NK-92 (cell line): Measurements from ENCODE around the gene HNRNPA3.
"Not testable (repeated sequence)": the region's sequence is repeated elsewhere in the genome, so short reads cannot be mapped to it uniquely, and the experiment has no call there.

ENCODE experiments used
- DNase-seq: peaks from one replicate; lab custom pipeline; 2025; ENCODE audit not compliant: unreplicated experiment; lab: John Stamatoyannopoulos, UW

HNRNPA3 gene

GRCh38 chr2:177212106-177212890 lies at the start of gene HNRNPA3:
Gene HNRNPA3, plus strand, starts transcription at chr2:177212794. Its CDS starts 6 bp downstream, at chr2:177212800.
- DNase-seq, result peak; percentile 94

DNA sequence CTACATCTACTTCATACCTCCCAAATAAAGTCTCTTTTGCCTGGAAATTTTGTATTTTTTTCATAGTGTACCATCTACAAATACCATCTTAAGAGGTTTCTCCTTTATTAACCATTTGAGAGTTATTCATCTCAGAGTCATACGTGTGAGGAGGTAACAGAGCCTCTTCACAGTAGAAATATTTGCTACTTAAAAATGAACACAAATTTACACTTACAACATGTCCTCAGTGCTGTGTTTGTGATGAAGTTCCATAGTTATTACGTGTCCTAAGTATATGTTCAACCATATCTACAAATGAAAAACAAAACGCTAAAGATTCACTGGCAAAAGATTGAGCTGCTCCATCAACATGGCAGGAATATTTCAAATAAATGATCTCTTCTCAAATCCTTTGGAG lies 48.5 kb upstream of the HNRNPA3 start:
- no peak for DNase-seq

GRCh38 chr2:177164584-177165052 lies 48.0 kb upstream of the HNRNPA3 start:
- DNase-seq, result peak; percentile 16

DNA sequence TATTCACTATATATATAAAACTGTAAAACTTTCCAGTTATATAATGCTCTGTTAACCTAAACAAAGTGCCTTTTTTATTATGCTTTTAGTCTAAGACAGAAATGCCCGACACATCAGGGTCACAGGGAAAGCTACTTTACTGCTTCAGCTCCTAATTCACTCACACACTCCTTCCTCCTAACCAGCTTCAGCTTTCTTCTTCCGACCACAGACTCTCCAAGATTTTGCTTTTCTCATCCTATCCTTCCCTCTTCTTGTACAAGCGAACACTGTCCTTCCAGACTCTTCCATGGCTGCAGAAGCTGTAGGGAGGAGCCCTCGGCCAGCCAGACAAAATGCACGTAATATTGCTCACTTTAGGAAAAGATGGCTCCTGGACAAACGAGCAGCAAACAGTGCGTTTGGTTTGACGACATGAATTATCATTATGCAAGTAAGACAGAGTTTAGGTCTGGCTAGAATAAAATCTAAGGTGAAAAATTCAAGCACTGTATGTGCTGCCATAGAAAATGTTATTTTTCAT lies 47.5 kb upstream of the HNRNPA3 start:
- no peak for DNase-seq

- no peak for DNase-seq
Measured at GRCh38 chr2:177165721-177166711, 46.6 kb upstream of the HNRNPA3 start.

GRCh38 chr2:177169810-177170514 lies 42.6 kb upstream of the HNRNPA3 start:
- no peak for DNase-seq

DNA sequence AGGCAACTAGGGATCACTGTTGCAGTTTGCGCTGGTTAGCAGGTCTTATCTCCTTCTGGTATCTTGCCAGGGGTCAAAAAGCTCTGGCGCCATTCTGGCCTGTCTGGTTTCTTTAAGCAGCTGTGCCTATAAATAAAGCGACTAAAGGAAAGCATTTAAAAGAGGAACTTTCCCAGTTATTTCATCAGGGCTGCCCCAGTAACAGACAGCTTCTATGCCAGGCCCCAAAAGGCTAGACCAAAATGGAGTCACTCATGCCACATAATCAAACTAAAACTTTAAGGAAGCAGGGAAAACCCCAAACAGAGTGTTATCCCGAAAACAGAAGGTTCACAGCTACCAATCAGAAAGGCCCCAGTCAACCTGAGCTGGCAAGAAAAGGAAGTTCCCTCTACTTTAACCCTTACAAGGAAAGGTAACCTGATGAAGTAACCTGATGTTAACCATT lies 41.2 kb upstream of the HNRNPA3 start:
- no peak for DNase-seq

- DNase-seq, result no peak
Measured at GRCh38 chr2:177172034-177172880, 40.3 kb upstream of the HNRNPA3 start.

- no peak for DNase-seq
Measured at GRCh38 chr2:177174486-177174885, 38.1 kb upstream of the HNRNPA3 start.

GRCh38 chr2:177175917-177176668 lies 36.5 kb upstream of the HNRNPA3 start:
- DNase-seq, result no peak

- no peak for DNase-seq
Measured at GRCh38 chr2:177178797-177179196, 33.8 kb upstream of the HNRNPA3 start.

GRCh38 chr2:177179227-177179626 lies 33.4 kb upstream of the HNRNPA3 start:
- no peak for DNase-seq

GRCh38 chr2:177179671-177180070 lies 32.9 kb upstream of the HNRNPA3 start:
- not testable (repeated sequence) for DNase-seq

DNA sequence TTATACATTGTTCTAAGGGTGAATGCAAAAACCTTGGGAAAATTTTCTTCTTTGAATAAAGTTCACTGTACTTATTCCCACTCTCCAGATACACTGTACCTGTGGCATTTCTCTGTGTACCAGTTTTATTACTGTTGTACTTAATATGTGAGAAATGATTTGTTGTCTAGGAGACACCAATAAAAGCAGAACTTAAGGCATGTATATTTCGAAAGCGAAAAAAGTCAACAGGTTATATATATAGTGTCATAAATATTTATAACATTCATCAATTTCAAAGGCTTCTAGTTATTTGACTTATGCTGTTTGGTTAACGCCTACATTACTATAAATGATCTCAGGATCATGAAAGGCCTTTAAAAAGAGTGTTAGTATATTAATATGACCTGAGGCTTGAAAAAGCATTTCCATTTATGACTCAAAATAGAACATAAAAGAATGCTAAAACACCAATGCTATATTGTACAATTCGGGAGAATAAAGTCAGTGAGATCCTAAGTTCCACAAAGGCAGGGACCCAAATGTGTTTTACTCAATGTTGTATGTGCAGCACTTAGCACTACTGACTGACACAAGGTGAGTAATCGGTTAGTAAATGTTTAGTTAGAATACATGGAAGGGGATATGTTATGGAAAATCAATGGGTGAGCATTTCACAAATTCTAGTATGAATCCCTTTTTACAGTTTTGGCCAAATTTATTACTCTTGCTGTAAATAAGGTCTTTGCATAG lies 32.2 kb upstream of the HNRNPA3 start:
- no peak for DNase-seq

DNA sequence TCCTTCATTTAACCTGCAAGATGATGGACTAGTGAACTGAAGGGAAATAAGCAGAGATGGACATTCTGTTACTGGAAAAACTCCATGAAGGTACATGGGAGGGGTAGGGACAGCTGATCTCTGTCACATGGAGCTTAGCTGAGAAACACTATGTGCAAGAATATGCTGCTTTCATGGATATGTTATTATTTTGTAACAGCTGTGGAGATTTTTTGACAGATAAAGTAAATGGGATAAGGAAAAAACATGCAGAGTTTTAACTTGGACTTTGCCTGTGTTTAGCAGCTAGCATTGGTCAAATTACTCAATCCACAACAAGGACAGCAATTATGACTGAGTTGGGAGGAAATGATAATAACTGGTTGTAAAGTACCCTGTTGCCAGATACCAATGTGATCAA lies 28.7 kb upstream of the HNRNPA3 start:
- no peak for DNase-seq

DNA sequence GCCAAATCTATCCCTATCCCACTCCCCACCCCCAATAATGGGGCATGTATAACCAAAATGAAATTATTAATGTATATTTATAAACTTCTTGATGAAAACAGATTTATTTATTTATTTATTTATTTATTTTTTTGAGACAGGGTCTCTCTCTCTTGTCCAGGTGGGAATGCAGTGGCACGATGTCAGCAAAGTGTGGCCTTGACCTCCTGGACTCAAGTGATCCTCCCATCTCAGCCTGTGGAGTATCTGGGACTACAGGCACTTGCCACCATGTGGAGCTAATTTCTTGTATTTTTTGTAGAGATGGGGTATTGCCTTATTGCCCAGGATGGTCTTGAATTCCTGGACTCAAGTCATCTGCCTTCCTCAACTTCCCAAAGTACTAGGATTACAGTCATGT lies 28.0 kb upstream of the HNRNPA3 start:
- DNase-seq, result no peak

GRCh38 chr2:177186038-177186437 lies 26.6 kb upstream of the HNRNPA3 start:
- DNase-seq, result not testable (repeated sequence)

GRCh38 chr2:177187631-177188312 lies 24.8 kb upstream of the HNRNPA3 start:
- no peak for DNase-seq
